HG03103 (cell line): ENCODE data around the gene GALNT10.
A peak's percentile ranks its signal among the peaks of the same experiment; 100 is the strongest.
"Not testable (repeated sequence)": the region's sequence is repeated elsewhere in the genome, so short reads cannot be mapped to it uniquely, and the experiment has no call there.

Experiments
- ATAC-seq: cut with Tn5 transposase; IDR thresholded peaks from one replicate; pipeline ENCODE4 v1.9.1; 2021; ENCODE audit warnings: low read depth; ENCODE audit not compliant: unreplicated experiment

The GALNT10 gene

GRCh38 chr5:154342211-154342610, 151.7 kb downstream of the GALNT10 start:
- no peak for ATAC-seq

- no peak for ATAC-seq
Observed at GRCh38 chr5:154342963-154343362, 152.4 kb downstream of the GALNT10 start.

- no peak for ATAC-seq
Observed at GRCh38 chr5:154344461-154344860, 153.9 kb downstream of the GALNT10 start.

GRCh38 chr5:154345255-154345952, 154.9 kb downstream of the GALNT10 start:
- ATAC-seq, result peak; percentile 74

- ATAC-seq, result no peak
Observed at GRCh38 chr5:154346427-154346826, 155.9 kb downstream of the GALNT10 start.

GRCh38 chr5:154349626-154350264, 159.2 kb downstream of the GALNT10 start:
- no peak for ATAC-seq

GRCh38 chr5:154351141-154351540, 160.6 kb downstream of the GALNT10 start:
- ATAC-seq, result no peak

- ATAC-seq, result peak; percentile 47
Observed at GRCh38 chr5:154351566-154351965, 161.0 kb downstream of the GALNT10 start.

GRCh38 chr5:154352960-154353548, 162.5 kb downstream of the GALNT10 start:
- ATAC-seq, result no peak

- no peak for ATAC-seq
Observed at GRCh38 chr5:154355129-154355611, 164.6 kb downstream of the GALNT10 start.

GRCh38 chr5:154356020-154356655, 165.6 kb downstream of the GALNT10 start:
- no peak for ATAC-seq

GRCh38 chr5:154356958-154357357, 166.4 kb downstream of the GALNT10 start:
- ATAC-seq, result no peak

GRCh38 chr5:154358516-154359220, 168.1 kb downstream of the GALNT10 start:
- ATAC-seq, result no peak

- ATAC-seq, result no peak
Observed at GRCh38 chr5:154359221-154359573, 168.7 kb downstream of the GALNT10 start.

GRCh38 chr5:154360241-154360640, 169.7 kb downstream of the GALNT10 start:
- ATAC-seq, result not testable (repeated sequence)

- no peak for ATAC-seq
Observed at GRCh38 chr5:154363411-154363810, 172.9 kb downstream of the GALNT10 start.

- no peak for ATAC-seq
Observed at GRCh38 chr5:154364771-154365170, 174.2 kb downstream of the GALNT10 start.

GRCh38 chr5:154365823-154366222, 175.3 kb downstream of the GALNT10 start:
- no peak for ATAC-seq

- no peak for ATAC-seq
Observed at GRCh38 chr5:154366353-154366752, 175.8 kb downstream of the GALNT10 start.

GRCh38 chr5:154367101-154367500, 176.6 kb downstream of the GALNT10 start:
- peak; percentile 48 for ATAC-seq
